Prostate gland (tissue), 2 donors: ENCODE measurements around the gene FAM53C.

Experiments used
- POLR2A ChIP-seq: fragments of 450-650 bp; IDR thresholded peaks from one replicate; pipeline ENCODE4 v1.6.1; 2016; ENCODE audit warnings: antibody characterized with exemption, mild to moderate bottlenecking
- TF ChIP-seq, protein P1 (sequence below), 4 experiments: fragments of 200-600 bp in 2 of 4; fragments of 450-650 bp in 2 of 4; sonication (generic) in 2 of 4; IDR thresholded peaks; 1 replicate in 3 of 4; 2 replicates in 1 of 4; pipeline ENCODE4 v1.5.1; 2016 to 2019; ENCODE audit warnings: antibody characterized with exemption in 4 of 4, mild to moderate bottlenecking in 2 of 4, moderate library complexity in 2 of 4

DNA sequence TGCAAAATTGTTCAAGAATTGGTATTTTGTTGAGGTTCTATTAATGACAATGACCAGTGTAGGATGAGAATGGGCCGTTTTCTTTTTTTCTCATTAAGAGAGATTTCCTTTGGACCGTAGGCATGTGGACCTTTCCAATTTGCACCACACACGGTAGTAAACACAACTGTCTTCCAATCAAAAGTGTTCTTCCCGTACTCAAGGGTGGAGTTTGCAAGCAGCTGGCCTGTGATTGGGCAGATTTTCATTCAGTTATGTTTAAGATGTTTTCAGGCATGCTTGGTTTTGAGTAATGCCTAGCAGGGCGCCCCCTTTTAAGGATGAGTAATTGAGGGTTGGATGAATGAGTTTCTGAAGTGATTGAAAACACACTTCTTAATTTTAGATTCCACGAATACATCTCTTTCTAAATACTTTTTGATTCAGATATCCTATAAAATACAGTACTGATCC is 16.9 kb downstream of the FAM53C start:
- TF ChIP-seq, protein P1, sequence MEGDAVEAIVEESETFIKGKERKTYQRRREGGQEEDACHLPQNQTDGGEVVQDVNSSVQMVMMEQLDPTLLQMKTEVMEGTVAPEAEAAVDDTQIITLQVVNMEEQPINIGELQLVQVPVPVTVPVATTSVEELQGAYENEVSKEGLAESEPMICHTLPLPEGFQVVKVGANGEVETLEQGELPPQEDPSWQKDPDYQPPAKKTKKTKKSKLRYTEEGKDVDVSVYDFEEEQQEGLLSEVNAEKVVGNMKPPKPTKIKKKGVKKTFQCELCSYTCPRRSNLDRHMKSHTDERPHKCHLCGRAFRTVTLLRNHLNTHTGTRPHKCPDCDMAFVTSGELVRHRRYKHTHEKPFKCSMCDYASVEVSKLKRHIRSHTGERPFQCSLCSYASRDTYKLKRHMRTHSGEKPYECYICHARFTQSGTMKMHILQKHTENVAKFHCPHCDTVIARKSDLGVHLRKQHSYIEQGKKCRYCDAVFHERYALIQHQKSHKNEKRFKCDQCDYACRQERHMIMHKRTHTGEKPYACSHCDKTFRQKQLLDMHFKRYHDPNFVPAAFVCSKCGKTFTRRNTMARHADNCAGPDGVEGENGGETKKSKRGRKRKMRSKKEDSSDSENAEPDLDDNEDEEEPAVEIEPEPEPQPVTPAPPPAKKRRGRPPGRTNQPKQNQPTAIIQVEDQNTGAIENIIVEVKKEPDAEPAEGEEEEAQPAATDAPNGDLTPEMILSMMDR (IDR thresholded peaks at IDR 0.05), result no peak
- no peak for TF ChIP-seq POLR2A
